Large intestine (tissue), 12 donors: ENCODE measurements around the gene RERG. TPM values are rescaled to one million over a fixed set of nuclear protein-coding genes. Genes with fewer than 3 reads are reported as not detected.

ENCODE experiments used
- DNase-seq, 2 donors: peaks; one replicate each; pipeline versions ENCODE4 v3.0.0 to v3.0.0-alpha.2; 2013
- H3K27ac ChIP-seq: one replicate; pipeline ENCODE4 v1.5.1; 2013; ENCODE audit warnings: low read length
- H3K27me3 ChIP-seq: 2 replicates; pipeline ENCODE4 v1.6.1; 2013; ENCODE audit warnings: low read length; ENCODE audit not compliant: control insufficient read depth, insufficient read depth
- H3K36me3 ChIP-seq: 2 replicates; pipeline ENCODE4 v1.6.1; 2013; ENCODE audit warnings: low read length; ENCODE audit not compliant: control insufficient read depth, insufficient read depth
- H3K4me1 ChIP-seq: one replicate; pipeline ENCODE4 v1.6.1; 2013; ENCODE audit warnings: low read length; ENCODE audit not compliant: control insufficient read depth, insufficient read depth
- H3K4me3 ChIP-seq: one replicate; pipeline ENCODE4 v1.5.1; 2013; ENCODE audit warnings: low read length
- H3K9me3 ChIP-seq: one replicate; pipeline ENCODE4 v1.6.1; 2013; ENCODE audit warnings: mild to moderate bottlenecking, low read depth, low read length, moderate library complexity; ENCODE audit not compliant: control insufficient read depth
- WGBS: methylation state at CpG from one replicate; pipeline ENCODE4 v1.1.5; 2013; ENCODE audit warnings: low lambda C conversion rate; ENCODE audit not compliant: insufficient coverage; 5-methylcytosine and 5-hydroxymethylcytosine counted together
- long read RNA-seq, 11 donors: transcript quantifications; one replicate each; lab custom pipeline, GENCODE V29; 2026
- polyA plus RNA-seq: library from polyadenylated mRNA; unstranded; fragments of 120-200 nt; gene quantifications from one replicate; pipeline ENCODE4 v1.2.1, GENCODE V29; 2013

RERG gene, protein sequence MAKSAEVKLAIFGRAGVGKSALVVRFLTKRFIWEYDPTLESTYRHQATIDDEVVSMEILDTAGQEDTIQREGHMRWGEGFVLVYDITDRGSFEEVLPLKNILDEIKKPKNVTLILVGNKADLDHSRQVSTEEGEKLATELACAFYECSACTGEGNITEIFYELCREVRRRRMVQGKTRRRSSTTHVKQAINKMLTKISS
- polyA plus RNA-seq: 6.8 TPM
- long read RNA-seq, donor 1: 0 reads
- long read RNA-seq, donor 2: 0 reads
- long read RNA-seq, donor 3: 0 reads
- long read RNA-seq, donor 4: 0 reads
- long read RNA-seq, donor 5: 0 reads
- long read RNA-seq, donor 6, partial matches to known transcripts: 0 of 3 reads
- long read RNA-seq, donor 6, other reads (novel, unspliced or antisense): 0 of 3 reads
- long read RNA-seq, donor 7, partial matches to known transcripts: 0 of 4 reads
- long read RNA-seq, donor 7, other reads (novel, unspliced or antisense): 0 of 4 reads
- long read RNA-seq, donor 8, partial matches to known transcripts: 0 of 4 reads
- long read RNA-seq, donor 8, other reads (novel, unspliced or antisense): 0 of 4 reads
- long read RNA-seq, donor 9, partial matches to known transcripts: 0 of 1 reads
- long read RNA-seq, donor 9, other reads (novel, unspliced or antisense): 0 of 1 reads
- long read RNA-seq, donor 10, partial matches to known transcripts: 0 of 2 reads
- long read RNA-seq, donor 10, other reads (novel, unspliced or antisense): 0 of 2 reads
- long read RNA-seq, donor 11, partial matches to known transcripts: 0 of 2 reads
- long read RNA-seq, donor 11, other reads (novel, unspliced or antisense): 0 of 2 reads

DNA sequence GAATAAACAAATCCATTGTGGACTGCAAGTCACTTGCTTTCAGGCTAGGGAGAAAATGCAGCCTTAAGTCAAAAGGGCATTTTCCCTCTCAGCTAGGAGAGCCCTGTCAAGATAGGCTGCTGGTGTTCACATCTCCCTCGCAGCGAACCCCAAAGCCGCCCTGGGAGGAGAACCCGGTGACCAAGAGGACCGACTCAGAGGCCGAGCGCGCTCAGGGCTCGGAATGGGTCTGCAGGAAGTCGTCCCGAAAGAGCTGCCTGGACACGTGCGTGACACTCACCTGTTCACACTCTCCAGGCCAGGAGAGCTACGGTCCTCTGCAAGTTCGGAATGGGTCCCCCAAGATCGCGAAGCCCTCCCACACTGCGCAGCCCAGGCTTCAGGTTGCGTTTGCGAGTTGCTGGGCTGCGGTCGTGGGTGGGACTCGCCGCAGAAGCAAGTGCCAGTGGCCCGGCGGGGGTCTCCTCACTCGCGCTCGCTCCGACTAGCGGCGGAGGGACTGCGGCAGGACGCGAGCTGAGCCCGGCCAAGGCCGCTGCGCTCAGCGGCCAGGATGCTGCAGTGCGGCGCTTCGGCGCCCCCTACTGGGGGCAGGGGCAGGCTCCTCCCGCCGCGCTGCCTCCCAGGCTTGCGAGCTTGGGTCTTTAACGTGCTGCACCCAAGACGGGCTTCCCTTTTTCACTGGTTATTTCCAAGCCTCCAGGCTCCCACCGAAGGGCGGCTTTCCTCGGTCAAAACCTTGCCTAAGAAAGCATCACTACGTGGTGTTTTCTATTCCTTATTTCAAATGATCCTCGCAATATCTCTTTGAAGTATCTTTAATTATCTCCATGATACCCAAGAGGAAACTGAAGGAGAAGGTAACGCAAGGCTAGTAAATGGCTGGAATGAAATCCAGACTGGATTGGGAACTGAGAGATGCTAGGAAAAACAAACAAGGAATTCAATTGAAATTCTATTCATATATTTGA lies at the start of gene RERG:
TSS of gene RERG (minus strand) at position 503 of the 971 bp plus-strand sequence. CDS start 3,928 bp downstream, outside the sequence.
- DNase-seq: peak; percentile 59 to 73
- no CpG with 5 or more reads among the region's 55 CpGs for WGBS
- H3K9me3 ChIP-seq: no peaks in the 10 kb centered on the region
- H3K36me3 ChIP-seq: no peaks in the 10 kb centered on the region
- H3K4me1 ChIP-seq: peaks cover 4% of the 10 kb centered on the region
- H3K4me3 ChIP-seq: peak within 1 kb of the TSS; percentile 44
- H3K27me3 ChIP-seq: peaks cover 19% of the 10 kb centered on the region
- no peak within 1 kb of the TSS for H3K27ac ChIP-seq

DNA sequence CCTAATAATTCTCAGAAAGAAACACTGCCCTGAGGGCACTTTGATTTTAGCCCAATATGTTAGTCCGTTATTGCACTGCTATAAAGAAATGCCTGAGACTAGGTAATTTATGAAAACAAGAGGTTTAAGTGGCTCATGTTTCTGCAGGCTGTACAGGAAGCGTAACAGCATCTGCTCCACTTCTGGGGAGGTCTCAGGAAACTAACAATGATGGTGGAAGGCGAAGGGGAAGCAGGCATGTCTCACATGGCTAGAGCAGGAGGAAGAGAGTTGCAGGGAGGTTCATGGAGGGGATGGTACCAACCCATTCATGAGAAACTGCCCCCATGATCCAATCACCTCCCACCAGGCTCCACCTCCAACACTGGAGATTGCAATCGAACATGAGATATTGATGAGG lies 49.4 kb upstream of the RERG start:
- H3K4me3 ChIP-seq: no peak overlapping the region
- no peaks in the 10 kb centered on the region for H3K27me3 ChIP-seq
- H3K9me3 ChIP-seq: no peaks in the 10 kb centered on the region
- H3K36me3 ChIP-seq: no peaks in the 10 kb centered on the region
- no peak overlapping the region for H3K27ac ChIP-seq
- no peak for DNase-seq
- 20% methylated on average over 1 of the region's 4 CpGs for WGBS
- H3K4me1 ChIP-seq: no peaks in the 10 kb centered on the region

DNA sequence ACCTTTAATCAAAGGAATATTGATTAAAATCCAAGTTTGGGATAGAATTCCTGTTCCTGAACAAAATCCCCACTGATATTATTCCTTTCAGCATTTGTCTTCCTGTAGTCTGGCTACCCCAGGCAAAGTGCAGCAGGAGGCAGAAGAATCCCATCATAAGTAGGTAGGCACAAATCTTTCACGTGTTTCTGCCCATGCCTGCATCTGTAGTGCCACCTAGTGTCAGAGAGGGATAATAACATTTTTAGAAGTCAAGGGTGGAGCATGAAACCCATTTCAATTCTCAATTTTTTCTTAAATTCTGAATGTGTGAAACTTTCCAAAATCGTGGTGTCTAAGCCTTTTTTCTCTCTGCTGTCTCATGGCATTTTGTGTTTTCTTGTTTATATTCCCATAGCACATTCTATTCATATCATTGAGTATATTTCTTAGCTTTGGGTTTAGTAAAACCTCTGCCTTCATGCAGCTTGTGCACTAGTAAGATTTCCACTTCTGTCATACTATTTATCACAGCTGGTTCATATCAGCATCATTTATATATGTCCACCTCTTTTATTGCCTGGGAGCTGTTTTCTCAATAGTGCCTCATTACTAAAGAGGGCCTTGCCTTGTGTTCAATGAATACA lies 47.8 kb upstream of the RERG start:
- H3K9me3 ChIP-seq: no peaks in the 10 kb centered on the region
- H3K4me3 ChIP-seq: no peak overlapping the region
- DNase-seq: peak; percentile 33 to 43
- H3K27me3 ChIP-seq: no peaks in the 10 kb centered on the region
- 0% methylated on average over 1 of the region's 2 CpGs for WGBS
- no peak overlapping the region for H3K27ac ChIP-seq
- H3K4me1 ChIP-seq: no peaks in the 10 kb centered on the region
- H3K36me3 ChIP-seq: no peaks in the 10 kb centered on the region

DNA sequence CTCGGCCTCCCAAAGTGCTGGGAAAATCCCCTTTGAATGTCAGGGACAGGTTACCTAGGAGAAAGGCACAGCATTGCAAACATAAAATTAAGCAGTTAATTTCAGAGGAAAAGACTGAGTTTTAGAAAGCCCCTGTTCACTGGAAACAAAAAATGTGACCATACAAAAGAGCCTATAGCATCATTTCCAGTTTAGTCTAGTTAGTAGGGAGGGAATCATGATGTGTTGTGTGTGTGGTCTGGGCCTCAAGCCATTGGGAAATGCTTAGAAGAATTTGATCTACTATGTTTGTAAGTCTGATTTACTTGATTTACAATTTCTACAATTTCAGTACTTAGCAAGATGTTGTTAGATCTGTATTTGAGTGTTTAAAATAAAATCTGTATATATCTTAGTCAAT lies 47.1 kb upstream of the RERG start:
- Histone ChIP-seq H3K4me1 (no peaks in the 10 kb centered on the region), H3K4me3 (no peak overlapping the region), H3K36me3 (no peaks in the 10 kb centered on the region), H3K9me3 (no peaks in the 10 kb centered on the region), H3K27me3 (no peaks in the 10 kb centered on the region), H3K27ac (no peak overlapping the region)
- no CpG with 5 or more reads among the region's 1 CpG for WGBS
- DNase-seq: no peak

DNA sequence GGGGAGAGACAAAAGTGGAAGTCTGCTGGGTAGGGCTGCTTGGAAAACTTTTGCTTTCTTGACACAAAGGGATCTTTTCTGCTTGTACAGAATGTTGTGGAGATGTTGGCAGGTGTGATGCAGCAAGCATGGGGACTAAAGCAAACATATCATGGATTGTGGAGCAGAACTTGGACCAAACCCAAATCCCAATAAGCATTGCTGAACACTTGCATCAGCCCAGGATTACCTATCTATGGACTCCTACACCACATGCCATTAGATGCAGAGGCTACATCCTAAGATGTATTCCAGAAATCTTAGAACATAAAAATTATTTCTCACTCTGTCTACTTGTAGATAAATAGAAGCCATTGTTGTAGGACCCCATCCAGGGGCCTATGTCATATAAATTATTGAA lies 44.7 kb upstream of the RERG start:
- H3K36me3 ChIP-seq: no peaks in the 10 kb centered on the region
- no peaks in the 10 kb centered on the region for H3K9me3 ChIP-seq
- no peaks in the 10 kb centered on the region for H3K27me3 ChIP-seq
- no peaks in the 10 kb centered on the region for H3K4me1 ChIP-seq
- H3K27ac ChIP-seq: no peak overlapping the region
- H3K4me3 ChIP-seq: no peak overlapping the region
- DNase-seq: no peak

DNA sequence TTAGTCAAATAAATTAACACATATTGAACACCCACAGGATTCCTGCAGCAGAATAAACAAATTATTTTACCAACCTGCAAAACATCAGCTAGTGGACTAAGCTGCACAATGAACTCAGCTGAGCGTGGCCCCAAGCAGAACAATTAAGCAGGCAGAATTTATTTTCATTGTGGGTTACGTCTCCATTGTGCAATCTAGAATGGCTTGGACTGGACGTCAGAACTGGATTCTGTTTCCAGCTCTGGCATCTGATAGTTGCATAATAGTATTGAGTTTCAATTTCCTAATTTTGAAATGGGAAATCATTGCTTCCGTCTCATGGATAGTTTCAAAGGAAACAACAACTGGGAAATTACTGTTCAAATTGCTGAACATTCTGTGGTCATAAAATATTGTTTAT lies 35.5 kb upstream of the RERG start:
- Histone ChIP-seq H3K27ac (no peak overlapping the region), H3K4me3 (no peak overlapping the region), H3K27me3 (peaks cover 2% of the 10 kb centered on the region), H3K9me3 (no peaks in the 10 kb centered on the region), H3K4me1 (no peaks in the 10 kb centered on the region), H3K36me3 (no peaks in the 10 kb centered on the region)
- WGBS: 100% methylated on average over 1 of the region's 4 CpGs
- DNase-seq: no peak

DNA sequence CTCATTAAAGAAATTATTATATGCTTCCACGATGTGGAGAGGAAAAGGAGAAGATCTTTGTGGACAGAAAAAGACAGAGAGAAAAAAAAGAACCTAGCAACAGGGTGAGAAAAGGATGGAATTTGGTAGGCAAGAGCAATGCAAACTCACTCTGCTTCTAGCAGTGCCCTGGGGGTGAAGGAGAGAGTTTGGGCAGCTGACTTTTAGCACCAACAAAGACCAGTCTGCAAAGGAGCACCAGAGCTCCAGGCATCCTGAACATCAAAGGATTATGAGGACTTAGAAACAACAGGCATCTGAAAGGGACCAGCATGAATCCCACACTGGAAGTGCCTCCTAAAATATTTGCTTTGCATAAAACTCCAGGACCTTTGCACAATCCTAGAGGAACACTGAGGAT lies 32.8 kb upstream of the RERG start:
- Histone ChIP-seq H3K36me3 (no peaks in the 10 kb centered on the region), H3K4me3 (no peak overlapping the region), H3K4me1 (no peaks in the 10 kb centered on the region), H3K9me3 (no peaks in the 10 kb centered on the region), H3K27me3 (peaks cover 2% of the 10 kb centered on the region), H3K27ac (no peak overlapping the region)
- DNase-seq: no peak
- 86% methylated on average over 1 of the region's 1 CpG for WGBS

DNA sequence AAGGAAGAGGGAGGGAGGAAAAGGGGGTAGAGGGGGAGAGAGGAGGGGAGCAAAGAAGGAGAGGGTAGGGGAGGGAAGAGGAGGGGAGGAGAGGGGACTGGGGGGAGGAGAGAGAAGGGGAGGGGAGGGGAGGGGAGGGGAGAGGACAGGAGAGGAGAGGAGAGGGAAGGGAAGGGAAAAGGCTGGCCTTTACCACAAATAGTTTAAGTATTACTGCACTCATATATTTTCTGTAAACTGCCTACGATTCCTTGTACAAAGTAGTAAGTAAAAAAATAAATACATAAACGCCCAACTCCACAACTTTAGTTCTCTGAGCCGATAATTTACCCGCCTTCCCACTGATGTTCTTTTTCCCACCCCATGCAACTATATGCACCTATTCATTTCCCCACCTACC lies 23.7 kb upstream of the RERG start:
- no peaks in the 10 kb centered on the region for H3K9me3 ChIP-seq
- no peak for DNase-seq
- H3K27ac ChIP-seq: no peak overlapping the region
- no peak overlapping the region for H3K4me3 ChIP-seq
- no peaks in the 10 kb centered on the region for H3K27me3 ChIP-seq
- WGBS: 94% methylated on average over 4 of the region's 4 CpGs
- H3K4me1 ChIP-seq: no peaks in the 10 kb centered on the region
- no peaks in the 10 kb centered on the region for H3K36me3 ChIP-seq

DNA sequence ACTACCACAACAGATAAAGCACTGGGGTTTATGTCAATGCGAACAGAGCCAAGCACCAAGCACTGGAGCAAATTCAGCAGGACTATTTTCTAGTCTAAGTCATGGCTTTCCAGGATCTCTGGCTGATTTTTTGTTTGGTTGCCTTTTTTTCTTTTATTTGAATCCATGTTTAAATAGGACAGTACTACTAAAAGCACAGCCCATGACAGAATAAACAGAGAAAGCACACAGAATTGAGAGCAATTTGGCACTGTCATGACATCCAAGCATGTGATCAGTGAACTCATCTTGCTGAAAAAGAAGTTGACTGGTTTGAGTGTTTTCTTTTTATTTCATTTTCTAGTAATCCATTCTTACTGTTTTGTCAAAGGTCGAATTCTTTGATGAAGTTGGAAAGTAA lies 23.1 kb upstream of the RERG start:
- H3K27ac ChIP-seq: no peak overlapping the region
- H3K9me3 ChIP-seq: no peaks in the 10 kb centered on the region
- DNase-seq: no peak
- WGBS: 73% methylated on average over 2 of the region's 2 CpGs
- H3K36me3 ChIP-seq: no peaks in the 10 kb centered on the region
- no peaks in the 10 kb centered on the region for H3K27me3 ChIP-seq
- no peak overlapping the region for H3K4me3 ChIP-seq
- no peaks in the 10 kb centered on the region for H3K4me1 ChIP-seq

DNA sequence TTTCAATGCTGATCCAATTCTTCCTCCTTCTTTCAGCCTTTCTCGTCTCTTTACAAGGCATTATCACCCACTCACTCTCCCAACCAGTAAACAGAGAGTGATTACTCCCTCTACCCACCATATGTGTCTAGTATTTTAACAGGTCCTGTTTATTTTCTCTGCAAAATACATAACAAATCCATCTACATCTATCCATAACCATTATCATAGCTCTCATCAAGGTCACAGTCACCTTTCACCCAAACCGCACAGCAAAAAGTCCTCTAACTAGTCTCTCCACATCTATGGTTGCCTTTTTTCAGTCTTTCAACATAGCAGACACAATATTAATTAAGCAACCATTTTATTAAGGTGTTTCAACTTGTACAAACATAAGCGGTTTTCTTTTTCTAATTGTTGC lies 21.9 kb upstream of the RERG start:
- Histone ChIP-seq H3K4me1 (no peaks in the 10 kb centered on the region), H3K36me3 (no peaks in the 10 kb centered on the region), H3K27ac (no peak overlapping the region), H3K9me3 (no peaks in the 10 kb centered on the region), H3K27me3 (no peaks in the 10 kb centered on the region), H3K4me3 (no peak overlapping the region)
- 80% methylated on average over 2 of the region's 3 CpGs for WGBS
- no peak for DNase-seq
